ENCODE results near the gene CLN6.

The CLN6 gene

GRCh38 chr15:68229386-68230156 is at the start of gene CLN6:
TSS of gene CLN6 (minus strand) at chr15:68229728. CDS start at chr15:68229584, 144 bp downstream.
- peak; percentile 96 for DNase-seq

- DNase-seq: no peak
These were observed 49.3 kb upstream of the CLN6 start for GRCh38 chr15:68278595-68279405.

- DNase-seq: no peak
These were observed 48.7 kb upstream of the CLN6 start for GRCh38 chr15:68278345-68278594.

- peak; percentile 96 for DNase-seq
These were observed 48.2 kb upstream of the CLN6 start, which contains the start of gene FEM1B for GRCh38 chr15:68277603-68278344. TSS of gene FEM1B (plus strand) at chr15:68277745. CDS start at chr15:68278418, 673 bp downstream.

GRCh38 chr15:68277131-68277602 is 47.6 kb upstream of the CLN6 start:
- DNase-seq: no peak

GRCh38 chr15:68276668-68277067 is 47.1 kb upstream of the CLN6 start:
- no peak for DNase-seq

GRCh38 chr15:68275165-68275746 is 45.7 kb upstream of the CLN6 start:
- no peak for DNase-seq

- no peak for DNase-seq
These were observed 44.8 kb upstream of the CLN6 start for GRCh38 chr15:68274201-68274848.

- no peak for DNase-seq
These were observed 43.3 kb upstream of the CLN6 start for GRCh38 chr15:68272721-68273271.

- DNase-seq: no peak
These were observed 42.4 kb upstream of the CLN6 start for GRCh38 chr15:68271854-68272471.

- no peak for DNase-seq
These were observed 38.9 kb upstream of the CLN6 start for GRCh38 chr15:68268405-68268804.

- DNase-seq: no peak
These were observed 36.1 kb upstream of the CLN6 start for GRCh38 chr15:68265674-68266073.

GRCh38 chr15:68265081-68265480 is 35.6 kb upstream of the CLN6 start:
- DNase-seq: no peak

- DNase-seq: no peak
These were observed 34.8 kb upstream of the CLN6 start for GRCh38 chr15:68264282-68264681.

- no peak for DNase-seq
These were observed 33.2 kb upstream of the CLN6 start for GRCh38 chr15:68262514-68263356.

GRCh38 chr15:68261980-68262379 is 32.5 kb upstream of the CLN6 start:
- no peak for DNase-seq

GRCh38 chr15:68261241-68261640 is 31.7 kb upstream of the CLN6 start:
- DNase-seq: no peak

GRCh38 chr15:68259883-68260282 is 30.4 kb upstream of the CLN6 start:
- DNase-seq: no peak

GRCh38 chr15:68258692-68259091 is 29.2 kb upstream of the CLN6 start:
- DNase-seq: no peak

- peak; percentile 88 for DNase-seq
These were observed 27.3 kb upstream of the CLN6 start for GRCh38 chr15:68256675-68257450.
